IMR-90 (cell line): ENCODE data around the gene FAM83G. TPM values are rescaled to one million over a fixed set of nuclear protein-coding genes. Genes with fewer than 3 reads are reported as not detected.

Experiments
- ATAC-seq: fragments of 200-7000 bp; cut with Tn5 transposase; 2 replicates; pipeline ENCODE4 v1.9.1; 2020; ENCODE audit warnings: low read depth, mild to moderate bottlenecking, moderate library complexity
- BruUV-seq: library from RNA; stranded (reverse); fragments of 400-500 nt; replicated peaks from 2 replicates; lab custom pipeline; 2021; lab: Mats Ljungman, UMichigan
- CTCF ChIA-PET: fragments of 300-600 bp; formaldehyde crosslinking; extraction: SDS; loops from one replicate; lab custom pipeline; 2021; ENCODE audit warnings: antibody characterized with exemption; lab: Yijun Ruan, JAX
- POLR2A ChIA-PET: fragments of 300-600 bp; sonication (Branson Sonifier 250); formaldehyde crosslinking; loops from one replicate; lab custom pipeline; 2022; ENCODE audit warnings: antibody characterized with exemption; ENCODE audit not compliant: unreplicated experiment; lab: Charles Lee
- DNase-seq: peaks from one replicate; pipeline ENCODE4 v3.0.0; 2013
- H2AFZ ChIP-seq: replicated peaks from 2 replicates; pipeline ENCODE3; 2013; ENCODE audit warnings: low read length, mild to moderate bottlenecking; ENCODE audit not compliant: poor library complexity
- H2AK5ac ChIP-seq: 2 replicates; pipeline ENCODE4 v1.6.1; 2013; ENCODE audit warnings: low read depth, low read length, inconsistent platforms
- H2AK9ac ChIP-seq: replicated peaks from 2 replicates; pipeline ENCODE3; 2013; ENCODE audit warnings: mild to moderate bottlenecking, low read depth, low read length, moderate library complexity; ENCODE audit not compliant: poor library complexity
- H2BK120ac ChIP-seq: 2 replicates; pipeline ENCODE4 v1.6.1; 2013; ENCODE audit warnings: low read depth, low read length, inconsistent platforms
- H2BK15ac ChIP-seq: 3 replicates; pipeline ENCODE4 v1.6.1; 2013; ENCODE audit warnings: low read depth, low read length, inconsistent platforms
- H2BK20ac ChIP-seq: 2 replicates; pipeline ENCODE4 v1.6.1; 2013; ENCODE audit warnings: low read depth, mild to moderate bottlenecking, inconsistent platforms, low read length, moderate library complexity
- H2BK5ac ChIP-seq: 2 replicates; pipeline ENCODE4 v1.6.1; 2013; ENCODE audit warnings: mild to moderate bottlenecking, low read depth, low read length, inconsistent platforms; ENCODE audit not compliant: poor library complexity, severe bottlenecking
- H3K14ac ChIP-seq: replicated peaks from 2 replicates; pipeline ENCODE4 v1.6.1; 2013; ENCODE audit warnings: low read depth, low read length, inconsistent platforms
- H3K18ac ChIP-seq: 2 replicates; pipeline ENCODE4 v1.6.1; 2013; ENCODE audit warnings: low read depth, low read length, control low read depth
- H3K23ac ChIP-seq: 2 replicates; pipeline ENCODE4 v1.6.1; 2013; ENCODE audit warnings: low read depth, low read length, inconsistent platforms
- H3K27ac ChIP-seq: 2 replicates; pipeline ENCODE4 v1.5.1; 2013; ENCODE audit warnings: mild to moderate bottlenecking, control low read depth, low read length; ENCODE audit not compliant: insufficient read depth
- H3K27me3 ChIP-seq: 2 replicates; pipeline ENCODE4 v1.6.1; 2013; ENCODE audit warnings: low read length; ENCODE audit not compliant: control insufficient read depth, insufficient read depth
- H3K36me3 ChIP-seq: 2 replicates; pipeline ENCODE4 v1.6.1; 2013; ENCODE audit warnings: low read length, mixed read lengths; ENCODE audit not compliant: control insufficient read depth, insufficient read depth
- H3K4ac ChIP-seq: 2 replicates; pipeline ENCODE4 v1.6.1; 2013; ENCODE audit warnings: low read depth, low read length, inconsistent platforms
- H3K4me1 ChIP-seq: 2 replicates; pipeline ENCODE4 v1.6.1; 2013; ENCODE audit warnings: low read length, mixed read lengths; ENCODE audit not compliant: control insufficient read depth, insufficient read depth
- H3K4me2 ChIP-seq: 2 replicates; pipeline ENCODE4 v1.6.1; 2013; ENCODE audit warnings: low read depth, mild to moderate bottlenecking, control low read depth, low read length, moderate library complexity
- H3K4me3 ChIP-seq: 2 replicates; pipeline ENCODE4 v1.5.1; 2013; ENCODE audit warnings: low read depth, mild to moderate bottlenecking, control low read depth, low read length, moderate library complexity; ENCODE audit not compliant: insufficient read depth
- H3K56ac ChIP-seq: 2 replicates; pipeline ENCODE4 v1.6.1; 2013; ENCODE audit warnings: low read length, inconsistent platforms; ENCODE audit not compliant: insufficient read depth; ENCODE audit errors: extremely low read depth
- H3K79me1 ChIP-seq, 2 experiments: 2 replicates each; pipeline ENCODE4 v1.6.1; 2013; ENCODE audit warnings: low read length in 2 of 2, inconsistent platforms in 1 of 2, low read depth in 1 of 2
- H3K9ac ChIP-seq: 2 replicates; pipeline ENCODE4 v1.6.1; 2013; ENCODE audit warnings: low read depth, low read length, control low read depth
- H3K9me1 ChIP-seq: 2 replicates; pipeline ENCODE4 v1.6.1; 2013; ENCODE audit warnings: low read length, inconsistent platforms; ENCODE audit not compliant: insufficient read depth
- H3K9me3 ChIP-seq: 2 replicates; pipeline ENCODE4 v1.6.1; 2013; ENCODE audit warnings: low read length; ENCODE audit not compliant: control insufficient read depth, insufficient read depth
- H4K20me1 ChIP-seq: 2 replicates; pipeline ENCODE4 v1.6.1; 2013; ENCODE audit warnings: low read length, inconsistent platforms; ENCODE audit not compliant: insufficient read depth
- H4K5ac ChIP-seq: 2 replicates; pipeline ENCODE4 v1.6.1; 2013; ENCODE audit warnings: mild to moderate bottlenecking, low read depth, low read length, control low read depth
- H4K8ac ChIP-seq, 2 experiments: 2 replicates each; pipeline ENCODE4 v1.6.1; 2013; ENCODE audit warnings: low read depth in 2 of 2, low read length in 2 of 2, control low read depth in 1 of 2, inconsistent platforms in 1 of 2
- H4K91ac ChIP-seq: 2 replicates; pipeline ENCODE4 v1.6.1; 2013; ENCODE audit warnings: low read depth, low read length, inconsistent platforms; ENCODE audit not compliant: insufficient read depth
- BHLHE40 ChIP-seq: fragments of 150-350 bp; IDR thresholded peaks from 2 replicates; pipeline ENCODE4 v1.6.1; 2016; ENCODE audit warnings: mild to moderate bottlenecking, low read depth, low read length
- CEBPB ChIP-seq: IDR thresholded peaks from 2 replicates; pipeline ENCODE4 v1.6.1; 2012; ENCODE audit warnings: low read depth, low read length, improper control_type of control experiment
- ELK1 ChIP-seq: fragments of 150-350 bp; IDR thresholded peaks from 2 replicates; pipeline ENCODE4 v1.6.1; 2016; ENCODE audit warnings: low read depth, mild to moderate bottlenecking, low read length, moderate library complexity, borderline replicate concordance
- FOS ChIP-seq: fragments of 150-350 bp; IDR thresholded peaks from 2 replicates; pipeline ENCODE4 v1.6.1; 2016; ENCODE audit warnings: low read depth, low read length
- MAFK ChIP-seq: IDR thresholded peaks from 2 replicates; pipeline ENCODE4 v1.6.1; 2012; ENCODE audit warnings: low read depth, low read length, improper control_type of control experiment
- POLR2A ChIP-seq: IDR thresholded peaks from 2 replicates; pipeline ENCODE4 v1.6.1; 2012; ENCODE audit warnings: mild to moderate bottlenecking, low read depth, low read length
- RAD21 ChIP-seq: IDR thresholded peaks from 2 replicates; pipeline ENCODE4 v1.6.1; 2012; ENCODE audit warnings: low read length, improper control_type of control experiment
- RFX5 ChIP-seq: IDR thresholded peaks from 2 replicates; pipeline ENCODE4 v1.8.0; 2012; ENCODE audit warnings: low read depth, mild to moderate bottlenecking, low read length, moderate library complexity
- SMC3 ChIP-seq: fragments of 150-350 bp; IDR thresholded peaks from 2 replicates; pipeline ENCODE4 v1.6.1; 2016; ENCODE audit warnings: low read depth, mild to moderate bottlenecking, antibody characterized with exemption, low read length, moderate library complexity
- WGBS, 2 experiments: methylation state at CpG; one replicate each; pipeline versions ENCODE4 v1.1.5 to v1.1.7; 2013; ENCODE audit warnings: missing lambda C conversion rate in 2 of 2; ENCODE audit not compliant: insufficient read length in 1 of 2; ENCODE audit errors: extremely low coverage in 2 of 2; 5-methylcytosine and 5-hydroxymethylcytosine counted together
- dilution Hi-C: fragments of 300-500 bp; cut with HindIII; formaldehyde crosslinking; loops from one replicate; pipeline ENCODE4 v1.14.3; 2018; ENCODE audit warnings: low sequenced_read_pairs; ENCODE audit not compliant: unreplicated experiment
- in situ Hi-C: fragments of 300-500 bp; cut with MboI; formaldehyde crosslinking; loops from 3 replicates; pipeline ENCODE4 v1.14.3; 2019; ENCODE audit warnings: low sequenced_read_pairs, inconsistent platforms, mixed read lengths
- intact Hi-C: fragments of 100-400 bp; cut with micrococcal nuclease; formaldehyde crosslinking; loops from 2 replicates; pipeline ENCODE4 v1.10.0; 2022
- polyA plus RNA-seq, 3 experiments: library from polyadenylated mRNA; depleted of rRNA; stranded (reverse); fragments of >200 nt; gene quantifications; 2 replicates each; pipeline ENCODE4 v1.2.3, GENCODE V29; 2012; ENCODE audit warnings: low replicate concordance in 1 of 3
- total RNA-seq: library from RNA; depleted of rRNA; stranded (reverse); fragments of >200 nt; gene quantifications from 2 replicates; pipeline ENCODE4 v1.2.3, GENCODE V29; 2012

FAM83G gene
- total and polyA plus RNA-seq, 2 of the 4 experiments (the other 2 are of a cell fraction), result 9.5 to 12.6 TPM

GRCh38 chr17:18997650-18998196, 6.8 kb downstream of the FAM83G start:
- Histone ChIP-seq H2BK5ac (no peak overlapping the region), H3K27ac (no peak overlapping the region), H3K36me3 (peaks cover 15% of the 10 kb centered on the region), H2AFZ (no peak overlapping the region), H4K8ac (no peak overlapping the region), H4K20me1 (peaks cover 60% of the 10 kb centered on the region), H2BK20ac (no peak overlapping the region), H2AK5ac (no peak overlapping the region), H3K4me1 (peaks cover 30% of the 10 kb centered on the region), H3K4me3 (no peak overlapping the region), H3K18ac (no peak overlapping the region), H3K23ac (no peak overlapping the region), H3K79me1 (peaks cover 28 to 90% of the 10 kb centered on the region in 2 experiments; a peak in 3 of 4 replicates), H3K56ac (no peak overlapping the region), H3K9ac (no peak overlapping the region), H4K91ac (no peak overlapping the region), H3K14ac (no peak overlapping the region), H3K9me3 (peaks cover 6% of the 10 kb centered on the region), H2AK9ac (no peak overlapping the region), H3K9me1 (peaks cover 6% of the 10 kb centered on the region), H3K27me3 (no peaks in the 10 kb centered on the region), H3K4me2 (no peak overlapping the region), H2BK120ac (no peak overlapping the region), H3K4ac (no peak overlapping the region), H2BK15ac (no peak overlapping the region), H4K5ac (no peak overlapping the region)
- TF ChIP-seq BHLHE40 (no peak), CEBPB (no peak), RAD21 (no peak), ELK1 (no peak), SMC3 (no peak), RFX5 (no peak), MAFK (no peak), POLR2A (no peak), FOS (no peak)
- DNase-seq (no peak), ATAC-seq (no peak)
- in situ Hi-C loops (no loop called here), intact Hi-C loops (no loop called here), dilution Hi-C loops (no loop called here)
- BruUV-seq, result no TSS peak
- ChIA-PET CTCF (no interaction called here), POLR2A (no interaction called here)
- no CpG with 5 or more reads among the region's 6 CpGs for WGBS, 2 experiments
